Transverse colon (tissue), 4 donors: ENCODE data around the gene KMT2D.

Experiments used
- EP300 ChIP-seq: sonication (generic); formaldehyde crosslinking; IDR thresholded peaks from one replicate; pipeline ENCODE4 v1.6.1; 2017; ENCODE audit warnings: antibody characterized with exemption, low read depth
- POLR2A ChIP-seq: fragments of 450-650 bp; IDR thresholded peaks from one replicate; pipeline ENCODE4 v1.6.1; 2016; ENCODE audit warnings: antibody characterized with exemption, mild to moderate bottlenecking, moderate library complexity
- POLR2AphosphoS5 ChIP-seq, 3 donors: sonication (generic); formaldehyde crosslinking; IDR thresholded peaks; one replicate each; pipeline ENCODE4 v1.6.1; 2016; ENCODE audit warnings: antibody characterized with exemption in 3 of 3
- TF ChIP-seq, protein P1 (sequence below), 5 experiments: fragments of 200-600 bp in 3 of 5; fragments of 450-650 bp in 2 of 5; sonication (generic) in 3 of 5; IDR thresholded peaks; 1 replicate in 2 of 5; 2 replicates in 3 of 5; pipeline ENCODE4 v1.5.1; 2016 to 2017; ENCODE audit warnings: antibody characterized with exemption in 5 of 5, inconsistent platforms in 3 of 5, mild to moderate bottlenecking in 2 of 5, moderate library complexity in 1 of 5

DNA sequence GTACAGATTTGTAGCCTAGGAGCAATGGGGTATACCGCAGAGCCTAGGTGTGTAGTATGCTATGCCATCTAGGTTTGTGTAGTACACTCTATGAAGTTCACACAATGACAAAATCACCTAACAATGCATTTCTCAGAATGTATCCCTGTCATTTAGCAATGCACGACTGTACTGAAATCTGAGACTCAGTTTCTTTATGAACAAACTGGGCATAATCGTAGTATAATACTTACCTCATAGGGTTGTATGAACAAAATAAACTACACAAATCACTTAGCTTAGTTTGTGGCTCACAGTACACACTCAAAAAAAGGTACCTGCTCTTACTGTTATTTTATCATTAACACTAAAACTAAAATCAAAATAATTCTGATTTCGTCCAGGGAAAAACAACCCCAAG is 35.1 kb downstream of the KMT2D start:
- TF ChIP-seq EP300 (no peak), POLR2AphosphoS5 (IDR thresholded peaks at IDR 0.05) (no peak), POLR2A (no peak)
- TF ChIP-seq, protein P1, sequence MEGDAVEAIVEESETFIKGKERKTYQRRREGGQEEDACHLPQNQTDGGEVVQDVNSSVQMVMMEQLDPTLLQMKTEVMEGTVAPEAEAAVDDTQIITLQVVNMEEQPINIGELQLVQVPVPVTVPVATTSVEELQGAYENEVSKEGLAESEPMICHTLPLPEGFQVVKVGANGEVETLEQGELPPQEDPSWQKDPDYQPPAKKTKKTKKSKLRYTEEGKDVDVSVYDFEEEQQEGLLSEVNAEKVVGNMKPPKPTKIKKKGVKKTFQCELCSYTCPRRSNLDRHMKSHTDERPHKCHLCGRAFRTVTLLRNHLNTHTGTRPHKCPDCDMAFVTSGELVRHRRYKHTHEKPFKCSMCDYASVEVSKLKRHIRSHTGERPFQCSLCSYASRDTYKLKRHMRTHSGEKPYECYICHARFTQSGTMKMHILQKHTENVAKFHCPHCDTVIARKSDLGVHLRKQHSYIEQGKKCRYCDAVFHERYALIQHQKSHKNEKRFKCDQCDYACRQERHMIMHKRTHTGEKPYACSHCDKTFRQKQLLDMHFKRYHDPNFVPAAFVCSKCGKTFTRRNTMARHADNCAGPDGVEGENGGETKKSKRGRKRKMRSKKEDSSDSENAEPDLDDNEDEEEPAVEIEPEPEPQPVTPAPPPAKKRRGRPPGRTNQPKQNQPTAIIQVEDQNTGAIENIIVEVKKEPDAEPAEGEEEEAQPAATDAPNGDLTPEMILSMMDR (IDR thresholded peaks at IDR 0.05) = no peak
